Activated CD8-positive, alpha-beta T cell treated with anti-CD3 and anti-CD28 coated beads for 36 hours (primary cell): ENCODE data around the gene AFAP1. TPM values are rescaled to one million over a fixed set of nuclear protein-coding genes. Genes with fewer than 3 reads are reported as not detected.

Experiments
- ATAC-seq: fragments of 200-7000 bp; cut with Tn5 transposase; one replicate; pipeline ENCODE4 v1.10.0; 2021; ENCODE audit warnings: mild to moderate bottlenecking, moderate library complexity
- CTCF ChIA-PET: fragments of 350-600 bp; sonication (Branson Sonifier 250); formaldehyde crosslinking; loops from one replicate; lab custom pipeline; 2021; ENCODE audit warnings: antibody characterized with exemption; lab: Charles Lee
- POLR2A ChIA-PET: fragments of 350-600 bp; sonication (Branson Sonifier 250); formaldehyde crosslinking; loops from one replicate; lab custom pipeline; 2021; ENCODE audit warnings: antibody characterized with exemption; lab: Charles Lee
- DNase-seq: peaks from one replicate; pipeline ENCODE4 v3.0.0-alpha.2; 2020
- H3K27ac Mint-ChIP-seq: one replicate; pipeline ENCODE4 v1.8.0; 2021; ENCODE audit warnings: mild to moderate bottlenecking, mixed read lengths
- H3K27me3 Mint-ChIP-seq: one replicate; pipeline ENCODE4 v1.8.0; 2021; ENCODE audit warnings: mixed read lengths
- H3K36me3 Mint-ChIP-seq: one replicate; pipeline ENCODE4 v1.8.0; 2021; ENCODE audit warnings: low read depth, mixed read lengths
- H3K4me1 Mint-ChIP-seq: one replicate; pipeline ENCODE4 v1.8.0; 2021; ENCODE audit warnings: low read depth, mixed read lengths
- H3K4me3 Mint-ChIP-seq: one replicate; pipeline ENCODE4 v1.8.0; 2021; ENCODE audit warnings: mild to moderate bottlenecking, moderate library complexity, mixed read lengths
- H3K9me3 Mint-ChIP-seq: one replicate; pipeline ENCODE4 v1.8.0; 2021; ENCODE audit warnings: mixed read lengths
- intact Hi-C: fragments of 100-400 bp; cut with micrococcal nuclease; formaldehyde crosslinking; loops from one replicate; pipeline ENCODE4 v1.10.0; 2022
- total RNA-seq, 2 experiments: library from RNA; stranded (reverse); gene quantifications; one replicate each; pipeline ENCODE4 v1.2.3, GENCODE V29; 2021
- TF ChIP-seq, protein P1 (sequence below): fragments of 200-600 bp; IDR thresholded peaks from one replicate; pipeline ENCODE4 v1.8.0; 2022; ENCODE audit warnings: antibody characterized with exemption, mild to moderate bottlenecking

AFAP1 gene
- total RNA-seq, 2 experiments from 2014 or later: 25.5 to 26.5 TPM

- no peaks in the 10 kb centered on the region for H3K9me3 Mint-ChIP-seq
- no peaks in the 10 kb centered on the region for H3K36me3 Mint-ChIP-seq
- intact Hi-C loops: no loop called here
- H3K4me1 Mint-ChIP-seq: no peaks in the 10 kb centered on the region
- H3K27ac Mint-ChIP-seq: no peak overlapping the region
- ATAC-seq: no peak
- ChIA-PET CTCF (no interaction called here), POLR2A (no interaction called here)
- H3K4me3 Mint-ChIP-seq: no peak overlapping the region
- no peaks in the 10 kb centered on the region for H3K27me3 Mint-ChIP-seq
- DNase-seq: no peak
- TF ChIP-seq, protein P1, sequence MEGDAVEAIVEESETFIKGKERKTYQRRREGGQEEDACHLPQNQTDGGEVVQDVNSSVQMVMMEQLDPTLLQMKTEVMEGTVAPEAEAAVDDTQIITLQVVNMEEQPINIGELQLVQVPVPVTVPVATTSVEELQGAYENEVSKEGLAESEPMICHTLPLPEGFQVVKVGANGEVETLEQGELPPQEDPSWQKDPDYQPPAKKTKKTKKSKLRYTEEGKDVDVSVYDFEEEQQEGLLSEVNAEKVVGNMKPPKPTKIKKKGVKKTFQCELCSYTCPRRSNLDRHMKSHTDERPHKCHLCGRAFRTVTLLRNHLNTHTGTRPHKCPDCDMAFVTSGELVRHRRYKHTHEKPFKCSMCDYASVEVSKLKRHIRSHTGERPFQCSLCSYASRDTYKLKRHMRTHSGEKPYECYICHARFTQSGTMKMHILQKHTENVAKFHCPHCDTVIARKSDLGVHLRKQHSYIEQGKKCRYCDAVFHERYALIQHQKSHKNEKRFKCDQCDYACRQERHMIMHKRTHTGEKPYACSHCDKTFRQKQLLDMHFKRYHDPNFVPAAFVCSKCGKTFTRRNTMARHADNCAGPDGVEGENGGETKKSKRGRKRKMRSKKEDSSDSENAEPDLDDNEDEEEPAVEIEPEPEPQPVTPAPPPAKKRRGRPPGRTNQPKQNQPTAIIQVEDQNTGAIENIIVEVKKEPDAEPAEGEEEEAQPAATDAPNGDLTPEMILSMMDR: no peak
These were observed 197.5 kb downstream of the AFAP1 start for GRCh38 chr4:7741946-7742806.

DNA sequence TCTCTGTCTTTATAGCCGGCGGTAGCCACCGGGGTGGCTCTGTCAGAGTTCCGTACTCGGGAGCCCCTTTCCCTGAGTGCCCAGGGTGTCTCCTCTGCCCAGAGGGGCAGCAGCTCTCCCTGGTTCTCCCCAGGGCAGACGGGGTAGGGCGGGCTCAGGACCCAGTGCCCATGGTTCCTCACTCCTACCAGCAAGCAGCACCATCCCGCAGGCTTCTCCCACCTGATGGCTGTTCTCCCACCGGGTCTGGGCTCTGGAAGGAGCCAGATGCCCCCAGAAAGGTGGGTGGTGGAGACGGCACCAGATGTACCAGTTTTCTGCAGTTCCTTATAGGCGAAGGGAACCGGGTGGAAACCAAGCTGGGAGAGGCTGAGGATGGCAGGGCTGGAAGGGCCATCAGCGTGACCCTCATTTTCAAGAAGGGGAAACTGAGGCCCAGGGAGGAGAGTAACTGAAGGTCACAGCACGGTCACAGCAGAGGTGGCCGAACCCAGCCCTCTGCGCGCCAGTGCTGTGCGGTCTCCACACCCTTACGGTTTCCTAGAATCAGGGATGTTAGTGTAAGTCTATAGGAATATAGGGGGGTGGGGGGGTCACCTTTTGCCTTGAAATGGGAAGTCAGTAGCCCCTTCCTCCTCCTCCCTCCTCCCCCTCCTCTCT lies 198.7 kb downstream of the AFAP1 start:
- no peak for ATAC-seq
- ChIA-PET CTCF (no interaction called here), POLR2A (no interaction called here)
- no peaks in the 10 kb centered on the region for H3K9me3 Mint-ChIP-seq
- no peak overlapping the region for H3K4me3 Mint-ChIP-seq
- no peaks in the 10 kb centered on the region for H3K27me3 Mint-ChIP-seq
- TF ChIP-seq, protein P1: no peak
- DNase-seq: no peak
- intact Hi-C loops: no loop called here
- H3K36me3 Mint-ChIP-seq: no peaks in the 10 kb centered on the region
- H3K4me1 Mint-ChIP-seq: no peaks in the 10 kb centered on the region
- no peak overlapping the region for H3K27ac Mint-ChIP-seq

DNA sequence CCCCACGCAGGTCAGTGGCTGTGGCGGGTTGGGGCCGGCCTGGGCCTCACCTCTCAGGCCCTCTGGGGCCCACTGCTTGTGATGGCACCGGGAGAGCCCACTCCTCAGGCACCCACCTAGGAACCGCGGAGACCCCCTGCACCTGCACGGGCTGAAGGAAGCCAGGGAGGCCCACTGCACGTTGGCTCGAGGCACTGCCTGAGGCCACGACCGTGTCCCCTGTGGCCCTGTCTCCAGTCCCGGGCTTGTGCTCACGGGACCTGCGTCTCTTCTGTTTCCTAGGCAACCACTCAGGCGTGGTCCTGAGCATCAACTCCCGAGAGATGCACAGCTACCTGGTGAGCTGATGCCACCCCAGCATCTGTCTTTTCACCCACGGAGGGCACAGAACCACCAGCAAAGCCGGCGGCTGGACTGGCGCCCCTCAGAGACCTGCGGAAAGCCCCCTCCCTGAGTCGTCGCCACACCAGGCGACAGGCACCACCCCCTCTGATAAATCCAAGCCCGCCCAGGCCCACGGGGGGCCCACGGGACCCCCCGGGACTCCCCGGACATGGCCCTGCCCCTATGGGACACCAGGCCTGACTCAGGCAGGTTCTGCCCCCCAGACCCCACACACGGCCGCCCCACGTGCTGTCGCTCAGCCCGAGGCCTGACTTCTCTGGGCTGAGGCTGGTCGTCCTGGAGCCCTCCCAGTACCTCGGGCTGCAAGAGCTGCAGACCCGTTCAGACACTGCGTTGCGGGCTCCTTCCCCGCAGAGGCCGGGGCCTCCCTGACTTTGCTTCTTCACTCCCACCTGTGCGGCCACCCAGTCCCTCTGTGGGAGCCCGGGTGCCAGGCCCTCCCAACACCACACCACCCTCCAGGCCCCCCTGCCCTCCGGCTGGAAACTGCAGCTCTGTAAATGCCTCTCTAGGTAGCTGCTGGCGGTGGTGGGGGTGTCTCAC lies 199.5 kb downstream of the AFAP1 start:
- TF ChIP-seq, protein P1: no peak
- CTCF ChIA-PET: no interaction called here

DNA sequence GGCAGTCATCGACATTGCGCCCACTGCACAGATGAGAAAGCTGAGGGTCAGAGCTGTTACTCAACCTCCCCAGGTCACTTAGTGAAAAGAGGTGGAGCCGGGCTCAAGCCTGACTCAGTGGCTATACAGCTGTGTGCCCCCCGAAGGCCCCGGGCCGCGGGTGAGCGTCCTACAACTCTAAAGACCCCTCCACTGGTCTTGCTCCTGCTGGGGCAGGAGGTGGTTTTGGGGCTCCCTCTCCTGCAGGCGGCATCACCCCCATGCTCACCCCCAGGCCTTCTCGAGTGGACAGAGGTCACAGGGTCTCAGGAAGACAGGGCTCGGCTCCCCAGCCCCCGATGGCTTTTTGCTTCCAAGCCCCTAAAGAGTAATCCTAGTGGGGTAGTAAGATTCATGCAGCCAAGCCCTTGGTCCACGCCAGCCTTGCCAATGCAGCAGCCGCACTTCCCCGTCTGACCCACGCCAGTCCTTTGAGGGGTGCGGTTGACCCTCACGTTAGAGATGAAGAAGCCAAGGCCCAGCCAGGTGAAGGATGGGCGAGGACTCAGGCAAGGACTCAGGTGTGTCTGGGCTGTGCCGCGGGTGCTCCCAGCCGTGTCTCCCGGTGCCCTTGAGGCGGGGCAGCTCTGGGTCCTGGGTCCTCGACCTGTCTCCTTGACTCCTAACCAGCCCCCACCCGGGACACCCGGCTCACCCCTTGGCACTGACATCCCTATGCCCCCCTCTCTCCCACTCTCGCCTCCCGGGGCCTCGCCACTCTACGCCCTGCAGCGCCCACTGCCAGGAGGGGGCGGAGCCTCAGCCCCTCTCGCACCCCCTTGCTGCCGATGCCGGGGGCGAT lies 200.4 kb downstream of the AFAP1 start:
- H3K9me3 Mint-ChIP-seq: no peaks in the 10 kb centered on the region
- DNase-seq (no peak), ATAC-seq (no peak)
- no peak overlapping the region for H3K4me3 Mint-ChIP-seq
- no peaks in the 10 kb centered on the region for H3K36me3 Mint-ChIP-seq
- POLR2A ChIA-PET: no interaction called here
- TF ChIP-seq, protein P1: no peak
- H3K4me1 Mint-ChIP-seq: no peaks in the 10 kb centered on the region
- CTCF ChIA-PET: interaction anchor here (1.3 kb wide), 1 partner anchor 63 kb away, joined by 3 read pairs; no protein-coding TSS in a partner anchor
- no peaks in the 10 kb centered on the region for H3K27me3 Mint-ChIP-seq
- no peak overlapping the region for H3K27ac Mint-ChIP-seq
- intact Hi-C loops: no loop called here

More for the DNA sequence above, 199.5 kb downstream of the AFAP1 start:
- intact Hi-C loops: no loop called here
- POLR2A ChIA-PET: no interaction called here
- no peaks in the 10 kb centered on the region for H3K27me3 Mint-ChIP-seq
- ATAC-seq (no peak), DNase-seq (no peak)
- no peaks in the 10 kb centered on the region for H3K9me3 Mint-ChIP-seq
- H3K36me3 Mint-ChIP-seq: no peaks in the 10 kb centered on the region
- H3K4me1 Mint-ChIP-seq: no peaks in the 10 kb centered on the region
- no peak overlapping the region for H3K4me3 Mint-ChIP-seq
- no peak overlapping the region for H3K27ac Mint-ChIP-seq
